Neuronal stem cell (in vitro differentiated cells): ENCODE results near the gene NSD1.

ENCODE experiments used
- DNase-seq: peaks from one replicate; pipeline ENCODE4 v3.0.0-alpha.2; 2013; ENCODE audit warnings: low spot score
- H2AFZ ChIP-seq: one replicate; pipeline ENCODE4 v1.6.1; 2013; ENCODE audit warnings: mild to moderate bottlenecking, low read length, inconsistent platforms
- H2AK5ac ChIP-seq: 2 replicates; pipeline ENCODE4 v1.6.1; 2013; ENCODE audit warnings: low read depth, mild to moderate bottlenecking, inconsistent platforms, low read length, moderate library complexity, mixed read lengths
- H2BK120ac ChIP-seq: 2 replicates; pipeline ENCODE4 v1.6.1; 2013; ENCODE audit warnings: low read depth, mild to moderate bottlenecking, inconsistent platforms, low read length, moderate library complexity, mixed read lengths
- H2BK12ac ChIP-seq: one replicate; pipeline ENCODE4 v1.6.1; 2013; ENCODE audit warnings: low read length, inconsistent platforms
- H2BK15ac ChIP-seq: 2 replicates; pipeline ENCODE4 v1.6.1; 2013; ENCODE audit warnings: mild to moderate bottlenecking, low read length, inconsistent platforms, mixed read lengths
- H2BK5ac ChIP-seq: one replicate; pipeline ENCODE4 v1.6.1; 2013; ENCODE audit warnings: inconsistent platforms, mild to moderate bottlenecking, low read length, moderate library complexity
- H3K14ac ChIP-seq: one replicate; pipeline ENCODE4 v1.6.1; 2013; ENCODE audit warnings: low read length, inconsistent platforms
- H3K18ac ChIP-seq: 2 replicates; pipeline ENCODE4 v1.6.1; 2013; ENCODE audit warnings: low read length, inconsistent platforms
- H3K23ac ChIP-seq: 2 replicates; pipeline ENCODE4 v1.6.1; 2013; ENCODE audit warnings: low read depth, mild to moderate bottlenecking, mixed read lengths, low read length, inconsistent platforms; ENCODE audit not compliant: poor library complexity
- H3K27ac ChIP-seq: replicated peaks from 3 replicates; pipeline ENCODE4 v1.5.1; 2013; ENCODE audit warnings: low read length, inconsistent platforms
- H3K27me3 ChIP-seq, 3 experiments: 2 replicates each; pipeline ENCODE4 v1.6.1; 2013; ENCODE audit warnings: low read length in 3 of 3, mild to moderate bottlenecking in 2 of 3, inconsistent platforms in 1 of 3, low read depth in 1 of 3, mixed read lengths in 1 of 3, moderate library complexity in 1 of 3; ENCODE audit not compliant: control insufficient read depth in 3 of 3, insufficient read depth in 3 of 3
- H3K36me3 ChIP-seq, 2 donors: replicated peaks in 1 of 2; 2 replicates each; pipeline ENCODE4 v1.6.1; 2013; ENCODE audit warnings: low read length in 2 of 2; ENCODE audit not compliant: control insufficient read depth in 2 of 2, insufficient read depth in 2 of 2
- H3K4ac ChIP-seq: 2 replicates; pipeline ENCODE4 v1.6.1; 2013; ENCODE audit warnings: inconsistent platforms, mild to moderate bottlenecking, low read length, moderate library complexity
- H3K4me1 ChIP-seq, 2 donors: 1 replicate in 1 of 2; 2 replicates in 1 of 2; pipeline ENCODE4 v1.6.1; 2013; ENCODE audit warnings: low read length in 2 of 2, low read depth in 1 of 2; ENCODE audit not compliant: control insufficient read depth in 2 of 2, insufficient read depth in 1 of 2
- H3K4me2 ChIP-seq: one replicate; pipeline ENCODE4 v1.6.1; 2013; ENCODE audit warnings: mild to moderate bottlenecking, low read length, inconsistent platforms; ENCODE audit not compliant: insufficient read depth, poor library complexity, severe bottlenecking
- H3K4me3 ChIP-seq, 2 donors: 2 replicates each; pipeline ENCODE4 v1.5.1; 2013; ENCODE audit warnings: low read length in 2 of 2, mild to moderate bottlenecking in 2 of 2, inconsistent platforms in 1 of 2, moderate library complexity in 1 of 2
- H3K79me1 ChIP-seq: one replicate; pipeline ENCODE4 v1.6.1; 2013; ENCODE audit warnings: low read depth, mild to moderate bottlenecking, inconsistent platforms, low read length, moderate library complexity
- H3K9ac ChIP-seq: one replicate; pipeline ENCODE4 v1.6.1; 2013; ENCODE audit warnings: mild to moderate bottlenecking, low read depth, low read length, inconsistent platforms; ENCODE audit not compliant: poor library complexity
- H3K9me3 ChIP-seq, 2 donors: replicated peaks in 1 of 2; 2 replicates each; pipeline versions ENCODE3 to v1.6.1; 2013; ENCODE audit warnings: low read length in 2 of 2, mild to moderate bottlenecking in 2 of 2, inconsistent platforms in 1 of 2, low read depth in 1 of 2, mixed read lengths in 1 of 2, moderate library complexity in 1 of 2; ENCODE audit not compliant: control insufficient read depth in 2 of 2, insufficient read depth in 1 of 2
- H4K8ac ChIP-seq: one replicate; pipeline ENCODE4 v1.6.1; 2013; ENCODE audit warnings: low read depth, mild to moderate bottlenecking, inconsistent platforms, low read length, moderate library complexity
- H4K91ac ChIP-seq: one replicate; pipeline ENCODE4 v1.6.1; 2013; ENCODE audit warnings: low read length, low read depth, mild to moderate bottlenecking, inconsistent platforms; ENCODE audit not compliant: poor library complexity
- WGBS, 2 donors: extraction: QIAGEN DNeasy Blood & Tissue Kit; methylation state at CpG; one replicate each; pipeline ENCODE4 v1.1.7; 2013; ENCODE audit warnings: missing lambda C conversion rate in 2 of 2, mixed read lengths in 1 of 2; ENCODE audit not compliant: insufficient read length in 2 of 2, insufficient replicate concordance in 1 of 2; ENCODE audit errors: extremely low coverage in 2 of 2; 5-methylcytosine and 5-hydroxymethylcytosine counted together

Gene NSD1

GRCh38 chr5:177308740-177309139, 175.2 kb downstream of the NSD1 start:
- no peak overlapping the region for H3K9ac ChIP-seq

GRCh38 chr5:177309351-177310191, 176.0 kb downstream of the NSD1 start:
- H3K18ac ChIP-seq, result no peak overlapping the region

More at GRCh38 chr5:177308740-177309139, 175.2 kb downstream of the NSD1 start:
- Histone ChIP-seq H3K23ac (no peak overlapping the region), H3K79me1 (peaks cover 11% of the 10 kb centered on the region), H3K4ac (no peak overlapping the region), H2BK12ac (no peak overlapping the region), H3K27me3 (peaks cover 0 to 1% (median 0%) of the 10 kb centered on the region in 3 experiments), H3K18ac (no peak overlapping the region), H2AK5ac (no peak overlapping the region), H3K9me3 (no peaks in the 10 kb centered on the region), H3K14ac (no peak overlapping the region), H3K36me3 (peaks cover 19 to 57% of the 10 kb centered on the region in 2 donors), H2BK5ac (no peak overlapping the region), H3K4me2 (no peak overlapping the region), H4K91ac (no peak overlapping the region), H3K27ac (no peak overlapping the region), H2AFZ (no peak overlapping the region), H3K4me3 (no peak overlapping the region), H3K4me1 (peaks cover 17 to 21% of the 10 kb centered on the region in 2 donors), H4K8ac (no peak overlapping the region), H2BK15ac (no peak overlapping the region), H2BK120ac (no peak overlapping the region)
- no peak for DNase-seq
- no CpG with 5 or more reads among the region's 11 CpGs for WGBS, 2 donors

GRCh38 chr5:177310332-177310731, 176.8 kb downstream of the NSD1 start:
- peaks cover 12 to 16% of the 10 kb centered on the region in 2 donors for H3K4me1 ChIP-seq
- peaks cover 0 to 1% (median 0%) of the 10 kb centered on the region in 3 experiments for H3K27me3 ChIP-seq
- peak overlapping the region; percentile 37 for H2AK5ac ChIP-seq
- H2AFZ ChIP-seq, result no peak overlapping the region
- WGBS, 2 donors, result no CpG with 5 or more reads among the region's 13 CpGs
- no peak overlapping the region for H3K14ac ChIP-seq
- peaks cover 14 to 48% of the 10 kb centered on the region in 2 donors for H3K36me3 ChIP-seq
- H2BK120ac ChIP-seq, result no peak overlapping the region
- H2BK12ac ChIP-seq, result no peak overlapping the region
- H3K4me2 ChIP-seq, result no peak overlapping the region
- no peak overlapping the region for H3K27ac ChIP-seq
- H4K91ac ChIP-seq, result no peak overlapping the region
- H3K9me3 ChIP-seq, result no peaks in the 10 kb centered on the region
- no peak overlapping the region for H4K8ac ChIP-seq
- peaks cover 5% of the 10 kb centered on the region for H3K79me1 ChIP-seq
- peak overlapping the region in 1 of 2 donors; percentile 98 for H3K4me3 ChIP-seq
- no peak for DNase-seq
- H3K4ac ChIP-seq, result no peak overlapping the region
- peak overlapping the region; percentile 74 for H3K9ac ChIP-seq
- no peak overlapping the region for H3K18ac ChIP-seq
- H2BK5ac ChIP-seq, result no peak overlapping the region
- peak overlapping the region; percentile 25 for H3K23ac ChIP-seq
- H2BK15ac ChIP-seq, result no peak overlapping the region

More at GRCh38 chr5:177309351-177310191, 176.0 kb downstream of the NSD1 start:
- Histone ChIP-seq H4K8ac (no peak overlapping the region), H3K4me3 (peak overlapping the region in 1 of 2 donors; percentile 98), H3K4me1 (peaks cover 14 to 20% of the 10 kb centered on the region in 2 donors), H2BK12ac (no peak overlapping the region), H3K4me2 (no peak overlapping the region), H3K79me1 (peaks cover 5% of the 10 kb centered on the region), H2BK120ac (no peak overlapping the region), H3K4ac (no peak overlapping the region), H4K91ac (no peak overlapping the region), H3K36me3 (peaks cover 19 to 56% of the 10 kb centered on the region in 2 donors), H3K23ac (no peak overlapping the region), H2AK5ac (no peak overlapping the region), H2BK15ac (no peak overlapping the region), H3K9ac (peak overlapping the region; percentile 50), H2AFZ (no peak overlapping the region), H2BK5ac (no peak overlapping the region), H3K27me3 (peaks cover 0 to 1% (median 0%) of the 10 kb centered on the region in 3 experiments), H3K14ac (no peak overlapping the region), H3K27ac (no peak overlapping the region), H3K9me3 (no peaks in the 10 kb centered on the region)
- peak; percentile 68 for DNase-seq
- WGBS, 2 donors, result no CpG with 5 or more reads among the region's 10 CpGs

- H3K9me3 ChIP-seq, result no peaks in the 10 kb centered on the region
Measured at GRCh38 chr5:177310757-177311391, 177.3 kb downstream of the NSD1 start.

More at GRCh38 chr5:177310757-177311391, 177.3 kb downstream of the NSD1 start:
- Histone ChIP-seq H3K27ac (no peak overlapping the region), H3K79me1 (peaks cover 5% of the 10 kb centered on the region), H2BK5ac (peak overlapping the region; percentile 91), H4K91ac (no peak overlapping the region), H3K9ac (peak overlapping the region; percentile 90), H3K4me3 (peak overlapping the region; percentile 89 to 98), H3K4me2 (peak overlapping the region; percentile 79), H4K8ac (no peak overlapping the region), H3K4me1 (peaks cover 12 to 16% of the 10 kb centered on the region in 2 donors), H2BK15ac (no peak overlapping the region), H3K23ac (peak overlapping the region; percentile 87), H3K14ac (no peak overlapping the region), H2BK12ac (no peak overlapping the region), H3K36me3 (peaks cover 12 to 43% of the 10 kb centered on the region in 2 donors), H2BK120ac (no peak overlapping the region), H2AK5ac (peak overlapping the region; percentile 78), H2AFZ (peak overlapping the region; percentile 91), H3K18ac (peak overlapping the region; percentile 67), H3K27me3 (peaks cover 0 to 1% (median 0%) of the 10 kb centered on the region in 3 experiments), H3K4ac (no peak overlapping the region)
- WGBS, 2 donors, result no CpG with 5 or more reads among the region's 20 CpGs
- DNase-seq, result no peak
